HFF-Myc (cell line): Measurements from ENCODE around the gene PDLIM7.

Experiments used
- DNase-seq: peaks from one replicate; pipeline ENCODE4 v3.0.0-alpha.2; 2011; ENCODE audit warnings: low read depth; ENCODE audit errors: extremely low read depth
- H3K4me3 ChIP-seq: replicated peaks from 2 replicates; pipeline ENCODE4 v1.5.1; 2011; ENCODE audit warnings: low read depth, mild to moderate bottlenecking, control low read depth, low read length
- CTCF ChIP-seq: IDR thresholded peaks from 2 replicates; pipeline ENCODE4 v1.5.1; 2012; ENCODE audit warnings: mild to moderate bottlenecking, low read depth, low read length, control low read depth; ENCODE audit errors: missing control alignments

The PDLIM7 gene

DNA sequence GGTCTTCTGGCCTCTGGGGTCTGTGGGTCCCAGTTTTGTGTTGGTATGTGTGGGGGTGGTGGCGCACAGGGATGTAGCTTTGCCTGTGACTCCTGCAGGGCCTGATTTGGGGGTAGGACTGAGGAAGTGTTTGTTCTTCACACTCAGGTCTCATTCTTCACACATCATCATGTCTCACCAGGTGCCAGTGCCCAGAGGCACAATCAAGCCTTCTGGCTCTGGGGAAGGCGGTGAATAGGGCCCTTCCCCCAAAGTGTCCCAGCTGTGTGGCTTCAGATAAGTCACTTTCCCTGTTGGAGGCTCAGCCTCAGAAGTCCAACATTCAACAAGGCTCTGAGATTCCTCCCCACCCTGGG, 29.1 kb downstream of the PDLIM7 start:
- no peak for DNase-seq
- no peak for TF ChIP-seq CTCF
- no peak overlapping the region for H3K4me3 ChIP-seq

- DNase-seq: no peak
- no peak for TF ChIP-seq CTCF
- H3K4me3 ChIP-seq: no peak overlapping the region
Measured at GRCh38 chr5:177467436-177467835, 30.0 kb downstream of the PDLIM7 start.

GRCh38 chr5:177466861-177467260, 30.5 kb downstream of the PDLIM7 start:
- DNase-seq: no peak
- no peak overlapping the region for H3K4me3 ChIP-seq
- TF ChIP-seq CTCF: no peak

DNA sequence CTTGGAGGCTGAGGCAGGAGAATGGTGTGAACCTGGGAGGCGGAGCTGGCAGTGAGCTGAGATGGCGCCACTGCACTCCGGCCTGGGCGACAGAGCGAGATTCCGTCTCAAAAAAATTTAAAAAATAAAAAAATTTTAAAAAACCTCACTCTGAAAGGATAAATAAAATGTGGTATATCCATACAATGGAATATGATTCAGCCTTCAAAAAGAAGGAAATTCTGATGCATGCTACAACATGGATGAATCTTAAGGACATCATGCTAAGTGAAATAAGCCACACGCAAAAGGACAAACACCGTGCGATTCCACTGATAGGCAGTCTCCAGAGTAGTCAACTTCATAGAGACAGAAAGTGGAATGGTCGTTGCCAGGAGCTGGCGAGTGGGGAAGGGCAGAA, 32.4 kb downstream of the PDLIM7 start:
- DNase-seq: no peak
- no peak for TF ChIP-seq CTCF

DNA sequence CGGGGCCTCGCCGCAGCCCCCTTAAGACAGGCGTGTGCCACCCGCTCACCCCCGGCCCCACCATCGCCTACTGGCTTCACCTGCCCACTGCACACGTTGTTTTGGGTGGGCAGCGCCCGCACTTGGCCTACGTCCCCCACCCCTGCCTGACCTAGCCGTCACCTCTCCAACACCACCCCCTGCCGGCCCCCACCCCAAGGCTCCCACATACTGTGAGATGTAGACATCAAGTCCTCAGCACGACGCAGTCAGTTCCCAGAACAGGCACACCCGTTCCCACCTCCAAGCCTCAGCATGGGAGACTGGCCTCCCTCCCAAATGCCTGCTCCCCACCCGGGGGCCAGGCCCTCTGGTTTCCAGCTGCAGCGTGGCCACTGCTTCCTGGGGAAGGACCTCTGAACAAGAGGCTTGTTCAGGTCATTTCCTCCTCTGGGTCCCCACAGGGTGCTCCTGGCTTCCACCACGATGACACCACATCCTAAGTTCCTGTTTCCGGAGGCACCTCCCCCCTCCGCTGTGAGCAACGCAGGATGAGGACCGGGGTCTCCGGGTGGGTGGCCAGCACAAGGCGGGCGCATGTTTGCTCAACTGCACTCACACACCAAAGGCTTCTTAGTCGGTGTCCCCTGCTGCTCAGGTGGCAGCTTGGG, 35.3 kb downstream of the PDLIM7 start:
- DNase-seq: no peak
- TF ChIP-seq CTCF: no peak
- H3K4me3 ChIP-seq: no peak overlapping the region

More for the DNA sequence above, 32.4 kb downstream of the PDLIM7 start:
- no peak overlapping the region for H3K4me3 ChIP-seq

DNA sequence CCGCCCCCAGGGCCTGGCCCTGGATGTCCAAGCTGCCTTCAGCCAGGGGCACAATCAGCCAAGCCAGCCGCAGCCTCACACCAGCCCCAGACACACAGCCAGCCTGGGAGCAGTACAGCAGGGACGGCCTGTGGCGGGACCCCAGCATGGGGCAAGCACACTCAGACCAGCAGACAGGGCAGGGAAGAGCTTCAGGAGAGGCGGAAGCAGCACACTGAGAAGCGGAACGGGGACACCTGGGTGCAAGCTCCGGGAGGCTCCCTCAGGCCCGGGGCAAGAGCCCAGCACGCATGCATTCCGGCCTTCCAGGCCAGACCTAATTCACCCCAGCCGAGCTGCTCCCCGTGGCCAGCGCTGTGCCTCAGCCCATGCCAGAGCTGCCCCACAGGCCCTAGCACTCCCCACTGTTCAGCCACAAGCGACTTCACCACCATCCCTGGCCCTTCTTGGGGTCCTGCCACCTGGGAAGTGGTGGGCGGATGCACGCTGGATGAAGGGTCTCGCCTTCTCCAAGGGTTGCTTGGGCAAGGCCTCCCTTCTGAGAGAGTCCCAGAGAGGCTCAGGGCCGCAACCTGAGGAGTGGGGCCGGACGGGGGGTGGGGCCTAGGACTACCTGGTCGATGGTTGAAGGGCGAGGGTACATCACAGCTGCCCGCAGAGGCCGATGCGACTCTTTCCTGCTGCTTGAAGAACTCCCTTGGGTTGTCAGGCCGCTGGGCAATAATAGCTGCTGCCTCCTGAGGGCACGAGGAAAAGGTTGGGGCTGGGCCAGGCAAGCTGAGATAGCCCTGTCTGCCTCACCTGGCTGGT, 37.4 kb downstream of the PDLIM7 start:
- no peak for DNase-seq
- no peak for TF ChIP-seq CTCF
- no peak overlapping the region for H3K4me3 ChIP-seq
